22Rv1 (cell line): Measurements from ENCODE around the gene MLLT1.

Experiments used
- CTCF ChIP-seq: fragments of 450-650 bp; IDR thresholded peaks from 2 replicates; pipeline ENCODE4 v1.5.1; 2017; ENCODE audit warnings: mild to moderate bottlenecking
- ZFX ChIP-seq: fragments of 450-650 bp; IDR thresholded peaks from 2 replicates; pipeline ENCODE4 v1.6.1; 2017; ENCODE audit warnings: antibody characterized with exemption, borderline replicate concordance

GRCh38 chr19:6313398-6313969, 33.7 kb upstream of the MLLT1 start:
- TF ChIP-seq CTCF (no peak), ZFX (no peak)
